GM23338 (cell line): ENCODE data around the gene GRID1. TPM values are rescaled to one million over a fixed set of nuclear protein-coding genes. Genes with fewer than 3 reads are reported as not detected.
A peak's percentile ranks its signal among the peaks of the same experiment; 100 is the strongest.

ENCODE experiments used
- ATAC-seq: fragments of 200-7000 bp; cut with Tn5 transposase; 3 replicates; pipeline ENCODE4 v1.9.1; 2020
- DNase-seq: peaks from one replicate; pipeline ENCODE4 v3.0.0-alpha.2; 2015; ENCODE audit warnings: low spot score
- H2AFZ ChIP-seq: fragments of 200-600 bp; sonication (generic); 2 replicates; pipeline ENCODE4 v1.8.0; 2016; ENCODE audit warnings: antibody characterized with exemption, mild to moderate bottlenecking, moderate library complexity
- H3F3A ChIP-seq: fragments of 200-600 bp; sonication (generic); replicated peaks from 2 replicates; pipeline ENCODE4 v1.8.0; 2017; ENCODE audit warnings: antibody characterized with exemption, mixed run types, low read depth
- H3K27ac ChIP-seq: fragments of 200-600 bp; sonication (generic); 2 replicates; pipeline ENCODE4 v1.6.1; 2016; ENCODE audit warnings: low read depth
- H3K27me3 ChIP-seq: fragments of 200-600 bp; sonication (generic); 2 replicates; pipeline ENCODE4 v1.8.0; 2016; ENCODE audit warnings: mild to moderate bottlenecking, mixed run types, moderate library complexity; ENCODE audit not compliant: insufficient read depth
- H3K36me3 ChIP-seq: fragments of 200-600 bp; sonication (generic); 2 replicates; pipeline ENCODE4 v1.8.0; 2016; ENCODE audit warnings: mild to moderate bottlenecking; ENCODE audit not compliant: insufficient read depth
- H3K4me1 ChIP-seq: fragments of 200-600 bp; sonication (generic); 2 replicates; pipeline ENCODE4 v1.8.0; 2016; ENCODE audit warnings: mild to moderate bottlenecking, moderate library complexity; ENCODE audit not compliant: insufficient read depth
- H3K4me2 ChIP-seq: fragments of 200-600 bp; sonication (generic); 2 replicates; pipeline ENCODE4 v1.7.1; 2017; ENCODE audit warnings: mixed run types
- H3K4me3 ChIP-seq: fragments of 200-600 bp; sonication (generic); 2 replicates; pipeline ENCODE4 v1.6.1; 2016; ENCODE audit warnings: mixed run types
- H3K79me2 ChIP-seq: fragments of 200-600 bp; sonication (generic); replicated peaks from 2 replicates; pipeline ENCODE4 v1.8.0; 2017; ENCODE audit warnings: mild to moderate bottlenecking; ENCODE audit not compliant: insufficient read depth
- H3K9me2 ChIP-seq: fragments of 200-600 bp; sonication (generic); 2 replicates; pipeline ENCODE4 v1.8.0; 2017; ENCODE audit not compliant: insufficient read depth
- H4K20me1 ChIP-seq: fragments of 200-600 bp; sonication (generic); replicated peaks from 2 replicates; pipeline ENCODE4 v1.8.0; 2017; ENCODE audit warnings: mild to moderate bottlenecking; ENCODE audit not compliant: insufficient read depth
- H3K27ac Mint-ChIP-seq: 2 replicates; pipeline ENCODE4 v1.8.0; 2020; ENCODE audit warnings: inconsistent platforms, mild to moderate bottlenecking, moderate library complexity, mixed read lengths
- H3K27me3 Mint-ChIP-seq: 3 replicates; pipeline ENCODE4 v1.8.0; 2022; ENCODE audit warnings: low read depth, mild to moderate bottlenecking, moderate library complexity, mixed read lengths, inconsistent platforms; ENCODE audit not compliant: insufficient read depth, poor library complexity
- H3K36me3 Mint-ChIP-seq: 3 replicates; pipeline ENCODE4 v1.8.0; 2021; ENCODE audit warnings: low read depth, mild to moderate bottlenecking, inconsistent platforms, moderate library complexity, mixed read lengths
- H3K4me1 Mint-ChIP-seq: 3 replicates; pipeline ENCODE4 v1.8.0; 2020; ENCODE audit warnings: mild to moderate bottlenecking, inconsistent platforms, mixed read lengths
- H3K4me3 Mint-ChIP-seq: 3 replicates; pipeline ENCODE4 v1.8.0; 2021; ENCODE audit warnings: moderate library complexity, mild to moderate bottlenecking, inconsistent platforms, mixed read lengths
- H3K9me3 Mint-ChIP-seq: 3 replicates; pipeline ENCODE4 v1.8.0; 2020; ENCODE audit warnings: moderate library complexity, mild to moderate bottlenecking, inconsistent platforms, mixed read lengths
- CTCF ChIP-seq, 2 experiments: fragments of 200-600 bp in 1 of 2; sonication (generic) in 1 of 2; conservative IDR thresholded peaks; 2 replicates each; pipeline versions ENCODE4 v1.5.1 to v1.6.1; 2016 to 2017; ENCODE audit warnings: antibody characterized with exemption in 2 of 2, low read depth in 2 of 2, mild to moderate bottlenecking in 2 of 2, moderate library complexity in 1 of 2
- ETS1 ChIP-seq: IDR thresholded peaks from 2 replicates; pipeline ENCODE4 v1.6.1; 2016; ENCODE audit warnings: antibody characterized with exemption
- EZH2 ChIP-seq: fragments of 200-600 bp; sonication (generic); IDR thresholded peaks from one replicate; pipeline ENCODE4 v1.8.0; 2017; ENCODE audit warnings: antibody characterized with exemption, mild to moderate bottlenecking, low read depth; ENCODE audit not compliant: unreplicated experiment
- EZH2phosphoT487 ChIP-seq: fragments of 200-600 bp; sonication (generic); IDR thresholded peaks from one replicate; pipeline ENCODE4 v1.8.1; 2018; ENCODE audit warnings: antibody characterized with exemption; ENCODE audit not compliant: unreplicated experiment
- JUNB ChIP-seq: IDR thresholded peaks from one replicate; pipeline ENCODE4 v1.6.1; 2016; ENCODE audit warnings: antibody characterized with exemption; ENCODE audit not compliant: unreplicated experiment
- NANOG ChIP-seq: IDR thresholded peaks from 2 replicates; pipeline ENCODE4 v1.6.1; 2016; ENCODE audit warnings: antibody characterized with exemption, borderline replicate concordance
- POLR2AphosphoS5 ChIP-seq: IDR thresholded peaks from 2 replicates; pipeline ENCODE4 v1.6.1; 2016; ENCODE audit warnings: antibody characterized with exemption, low read depth
- STAT1 ChIP-seq: IDR thresholded peaks from one replicate; pipeline ENCODE4 v1.6.1; 2016; ENCODE audit warnings: antibody characterized with exemption; ENCODE audit not compliant: unreplicated experiment
- ZNF114 ChIP-seq: fragments of 250-450 bp; sonication (Bioruptor Pico); IDR thresholded peaks from 2 replicates; pipeline ENCODE4 v1.5.0; 2020; ENCODE audit warnings: mild to moderate bottlenecking, moderate library complexity
- ZNF331 ChIP-seq: fragments of 250-450 bp; sonication (Bioruptor Pico); IDR thresholded peaks from 2 replicates; pipeline ENCODE4 v1.5.0; 2020; ENCODE audit warnings: low read depth, mild to moderate bottlenecking, moderate library complexity
- polyA plus RNA-seq: library from polyadenylated mRNA; unstranded; fragments of >200 nt; fragmentation: Nextera tagmentation; extraction: Ambion mirVana; gene quantifications from 2 replicates; pipeline ENCODE4 v1.2.1, GENCODE V29; 2016
- total RNA-seq: library from RNA; depleted of rRNA; stranded (reverse); fragments of >200 nt; shearing (Covaris generic); gene quantifications from 2 replicates; pipeline ENCODE4 v1.2.3, GENCODE V29; 2014

The GRID1 gene
- total and polyA plus RNA-seq, 2 experiments from 2014 or later = 0.14 to 0.15 TPM

- TF ChIP-seq ETS1 = no peak
- TF ChIP-seq CTCF (conservative IDR thresholded peaks at IDR 0.05; ENCODE audit: low read depth in 2 of 2) = no peak
- TF ChIP-seq JUNB = no peak
- no peak for TF ChIP-seq EZH2
- no peak for TF ChIP-seq ZNF114 (CRISPR knock-in tag)
- TF ChIP-seq NANOG = no peak
Observed at GRCh38 chr10:86305521-86305920, 61.1 kb downstream of the GRID1 start (continued).

- Histone ChIP-seq H3K27me3 (no peaks in the 10 kb centered on the region), H3K36me3 (no peaks in the 10 kb centered on the region), H3K4me2 (no peak overlapping the region), H3K79me2 (no peaks in the 10 kb centered on the region), H2AFZ (no peak overlapping the region), H4K20me1 (0 out of 2 replicates have a peak, but pooled peaks cover 3% of the 10 kb centered on the region), H3K27ac (no peak overlapping the region), H3K4me3 (no peak overlapping the region), H3F3A (no peaks in the 10 kb centered on the region), H3K9me2 (0 out of 2 replicates have a peak, but pooled peaks cover 5% of the 10 kb centered on the region), H3K4me1 (no peaks in the 10 kb centered on the region)
- Mint-ChIP-seq H3K27me3 (peaks cover 8% of the 10 kb centered on the region), H3K36me3 (no peaks in the 10 kb centered on the region), H3K4me3 (no peak overlapping the region), H3K4me1 (no peaks in the 10 kb centered on the region), H3K9me3 (no peaks in the 10 kb centered on the region; the same call in 1 of the 3 replicates), H3K27ac (no peak overlapping the region)
- no peak for TF ChIP-seq ZNF114 (CRISPR knock-in tag)
- TF ChIP-seq STAT1 = no peak
- TF ChIP-seq EZH2phosphoT487 = no peak
- TF ChIP-seq ETS1 = no peak
- TF ChIP-seq POLR2AphosphoS5 = no peak
- DNase-seq (no peak), ATAC-seq (no peak)
Observed at GRCh38 chr10:86304436-86304835, 62.2 kb downstream of the GRID1 start.

- H3K36me3 Mint-ChIP-seq = no peaks in the 10 kb centered on the region
- H3K9me2 ChIP-seq = 0 out of 2 replicates have a peak, but pooled peaks cover 5% of the 10 kb centered on the region
- no peaks in the 10 kb centered on the region for H3K4me1 ChIP-seq
- DNase-seq = no peak
- 0 out of 2 replicates have a peak, but pooled peaks cover 3% of the 10 kb centered on the region for H4K20me1 ChIP-seq
- H3K27me3 Mint-ChIP-seq = peaks cover 10% of the 10 kb centered on the region
- TF ChIP-seq CTCF (conservative IDR thresholded peaks at IDR 0.05; ENCODE audit: low read depth in 2 of 2) (peak in 1 of 2 experiments; percentile 37; a peak in 2 of 4 replicates), ZNF331 (CRISPR knock-in tag) (no peak)
- no peak overlapping the region for H3K27ac ChIP-seq
- H3K79me2 ChIP-seq = no peaks in the 10 kb centered on the region
- no peaks in the 10 kb centered on the region for H3K36me3 ChIP-seq
- H2AFZ ChIP-seq = no peak overlapping the region
- H3K27ac Mint-ChIP-seq = no peak overlapping the region
- ATAC-seq = no peak
- peaks cover under 1% of the 10 kb centered on the region; the same call in 1 of the 3 replicates for H3K4me1 Mint-ChIP-seq
- no peaks in the 10 kb centered on the region for H3F3A ChIP-seq
- no peaks in the 10 kb centered on the region; the same call in 1 of the 3 replicates for H3K9me3 Mint-ChIP-seq
- H3K4me3 ChIP-seq = no peak overlapping the region
- H3K27me3 ChIP-seq = no peaks in the 10 kb centered on the region
- no peak overlapping the region for H3K4me3 Mint-ChIP-seq
- H3K4me2 ChIP-seq = no peak overlapping the region
Observed at GRCh38 chr10:86303626-86304025, 63.0 kb downstream of the GRID1 start.
